GM18508 (cell line): ENCODE results near the gene FOXL2NB.

Source experiments
- ATAC-seq: cut with Tn5 transposase; IDR thresholded peaks from one replicate; pipeline ENCODE4 v1.9.1; 2021; ENCODE audit warnings: moderate number of reproducible peaks; ENCODE audit not compliant: insufficient read depth, unreplicated experiment

The FOXL2NB gene

DNA sequence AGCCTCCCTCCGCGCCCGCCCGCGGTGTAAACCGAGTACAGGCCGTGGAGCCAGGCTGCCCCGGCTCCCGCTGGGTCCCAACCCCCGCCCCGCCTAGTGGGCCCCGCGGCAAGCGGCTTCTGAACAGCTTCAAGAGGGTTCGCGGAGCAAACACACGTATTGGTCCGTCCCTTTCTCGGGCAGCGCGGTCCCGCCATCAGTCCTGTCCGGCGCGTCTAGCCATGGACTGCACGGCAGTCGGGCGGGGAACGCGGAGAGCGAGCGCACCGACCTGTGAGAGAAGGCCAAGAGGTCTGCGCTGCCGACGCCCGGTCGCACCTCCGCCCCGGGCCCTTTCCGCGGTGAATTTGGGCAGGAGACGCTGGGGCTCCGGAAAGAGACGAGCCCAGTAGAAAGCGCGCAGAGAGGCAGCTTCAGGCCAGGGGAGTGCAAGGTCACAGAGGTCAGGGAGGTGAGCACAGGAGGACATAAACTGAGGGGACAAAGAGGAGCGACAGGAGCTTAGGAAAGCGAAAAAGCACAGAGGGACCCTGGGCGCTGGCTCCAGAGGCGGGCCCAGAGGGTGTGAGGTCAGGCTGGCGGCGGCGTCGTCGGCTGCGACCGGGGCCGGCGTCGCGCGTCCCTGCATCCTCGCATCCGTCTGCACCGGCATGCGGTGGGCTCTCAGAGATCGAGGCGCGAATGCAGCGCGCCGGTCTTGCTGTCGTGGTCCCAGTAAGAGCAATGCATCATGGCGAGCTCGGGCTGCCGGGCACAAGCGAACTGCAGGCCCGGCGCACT, 1.9 kb upstream of the FOXL2NB start:
- ATAC-seq = no peak

GRCh38 chr3:138945709-138946662, 1.0 kb upstream of the FOXL2NB start:
- no peak for ATAC-seq

DNA sequence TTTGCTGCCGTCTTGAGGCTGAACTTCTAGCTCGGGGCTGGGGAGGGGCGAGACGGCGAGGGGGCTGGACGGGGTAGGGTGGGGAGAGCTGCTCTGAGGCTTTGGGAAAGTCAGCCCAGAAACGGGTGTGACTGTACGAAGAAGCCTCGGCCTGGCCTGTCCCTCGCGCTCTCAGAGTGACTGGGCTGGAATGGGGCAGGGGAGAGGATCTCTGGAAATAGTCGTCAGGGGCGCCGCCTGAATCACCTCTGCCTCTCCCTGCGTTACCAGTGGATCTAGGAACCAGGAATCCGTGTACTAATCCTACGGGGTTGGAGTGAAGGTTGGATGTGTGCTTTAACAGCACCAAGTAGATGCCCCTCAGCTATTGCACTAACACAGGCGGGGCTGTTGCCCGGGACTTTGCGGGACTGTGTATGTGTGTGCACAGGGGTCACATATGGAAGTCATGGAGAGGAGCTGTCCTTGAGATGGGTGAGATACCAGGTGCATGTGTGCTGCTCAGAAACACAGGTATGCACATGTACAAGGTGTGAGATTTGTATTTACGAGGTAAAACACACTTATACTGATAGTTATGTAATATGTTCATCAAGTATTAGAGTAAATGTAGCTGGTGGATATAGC, 591 bp downstream of the FOXL2NB start:
- ATAC-seq = no peak

DNA sequence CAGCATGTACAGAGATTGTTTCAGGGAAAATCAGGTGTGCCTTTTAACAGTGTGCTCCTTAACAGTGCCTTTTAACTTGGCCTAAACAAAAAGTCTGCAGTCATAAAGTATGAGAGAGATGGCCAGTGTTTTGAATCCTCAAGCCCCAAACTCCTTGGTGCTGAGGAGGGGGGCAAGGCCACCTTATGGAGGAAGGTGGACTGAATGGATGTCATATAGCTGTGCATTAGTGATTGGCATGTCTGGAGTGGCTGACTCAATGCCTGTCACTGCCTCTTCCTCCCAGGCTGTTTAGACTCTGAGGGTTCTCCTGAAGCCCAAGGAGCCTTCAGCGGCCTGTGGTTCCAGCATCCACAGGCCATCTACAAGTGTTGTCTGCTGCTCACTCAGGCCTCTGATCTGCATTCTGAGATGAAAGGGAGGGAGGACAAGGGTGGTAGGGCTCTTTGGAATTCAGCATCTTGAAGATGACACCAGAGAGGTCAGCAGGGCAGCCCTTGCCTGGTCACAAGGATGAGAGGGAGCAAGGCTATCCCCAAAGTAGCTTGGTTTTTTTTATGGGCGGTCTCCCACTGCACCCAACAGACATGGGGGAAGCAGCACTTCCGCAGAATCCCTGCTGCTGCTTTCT, 1.5 kb downstream of the FOXL2NB start:
- no peak for ATAC-seq

DNA sequence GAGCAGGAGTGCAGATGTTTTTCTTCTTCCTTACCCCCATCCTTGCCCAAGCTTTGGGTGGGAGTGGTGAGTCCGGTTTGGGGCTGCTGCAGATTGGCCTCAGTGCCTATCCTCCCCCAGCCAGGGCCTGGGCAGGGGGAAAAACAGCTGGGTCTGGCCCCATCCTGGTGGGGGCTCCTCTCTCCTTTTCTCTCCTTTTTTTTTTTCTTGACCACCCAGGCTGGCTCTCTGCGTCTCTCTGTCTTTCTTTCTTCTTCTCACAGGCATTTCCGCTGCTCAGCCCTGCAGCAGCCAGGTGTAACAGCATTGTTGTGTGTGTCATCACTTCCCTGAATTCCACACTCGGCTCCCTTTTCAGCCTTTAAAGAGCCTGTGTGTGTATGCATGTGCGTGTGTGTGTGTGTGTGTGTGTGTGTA, 2.0 kb downstream of the FOXL2NB start:
- no peak for ATAC-seq

GRCh38 chr3:138949445-138950005, 2.5 kb downstream of the FOXL2NB start:
- no peak for ATAC-seq

DNA sequence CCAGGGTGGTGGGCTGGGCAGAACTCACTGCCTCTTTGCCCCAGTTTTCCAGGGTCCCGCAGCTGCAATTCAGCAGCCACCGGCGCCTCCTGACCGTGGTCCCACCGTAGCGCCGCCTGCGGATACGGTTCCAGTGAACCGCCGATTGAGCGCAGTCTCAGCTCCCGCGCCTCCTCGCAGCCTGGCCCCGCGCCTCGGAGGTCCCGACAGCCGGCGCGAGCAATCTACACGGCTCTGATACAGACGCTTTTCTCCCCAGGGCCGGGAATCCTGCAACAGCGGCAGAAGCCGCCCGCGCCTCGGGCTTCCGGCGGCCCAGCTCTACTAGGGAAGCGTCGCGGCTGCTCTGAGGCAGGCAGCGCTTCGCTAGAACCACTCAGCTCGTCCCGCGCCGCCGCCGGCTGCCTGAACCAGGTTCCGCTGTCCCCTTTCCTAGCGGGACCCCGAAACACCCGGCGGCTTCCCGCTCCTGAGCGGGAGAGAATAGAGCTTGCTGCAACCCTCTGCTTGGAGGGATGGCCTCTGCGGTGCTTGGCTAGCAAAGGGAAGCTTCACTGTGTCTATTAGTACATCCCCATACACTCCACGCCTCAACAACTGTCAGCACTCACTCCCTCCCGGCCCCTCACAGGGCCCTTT, 3.1 kb downstream of the FOXL2NB start:
- ATAC-seq = no peak

DNA sequence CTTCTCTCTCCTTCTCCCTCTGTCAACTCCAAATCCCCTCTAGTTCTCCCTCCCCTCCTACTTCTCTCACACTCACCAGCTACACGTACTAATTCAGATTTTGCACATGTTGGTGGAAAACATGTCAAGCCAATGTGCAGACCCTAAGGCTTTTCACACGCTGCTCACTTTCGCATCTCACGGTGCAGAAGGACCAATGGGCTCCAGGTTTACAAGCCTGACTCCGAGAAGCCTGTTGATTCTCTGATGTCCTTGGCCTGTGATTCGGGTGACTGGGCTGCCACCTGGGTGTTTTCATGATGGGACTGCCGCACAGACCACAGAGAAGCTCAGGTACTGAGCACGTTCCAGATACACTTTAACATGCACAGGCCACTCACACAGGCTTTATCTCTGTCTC, 3.7 kb downstream of the FOXL2NB start:
- ATAC-seq = no peak

- no peak for ATAC-seq
Measured at GRCh38 chr3:138960417-138960852, 13.4 kb downstream of the FOXL2NB start.

DNA sequence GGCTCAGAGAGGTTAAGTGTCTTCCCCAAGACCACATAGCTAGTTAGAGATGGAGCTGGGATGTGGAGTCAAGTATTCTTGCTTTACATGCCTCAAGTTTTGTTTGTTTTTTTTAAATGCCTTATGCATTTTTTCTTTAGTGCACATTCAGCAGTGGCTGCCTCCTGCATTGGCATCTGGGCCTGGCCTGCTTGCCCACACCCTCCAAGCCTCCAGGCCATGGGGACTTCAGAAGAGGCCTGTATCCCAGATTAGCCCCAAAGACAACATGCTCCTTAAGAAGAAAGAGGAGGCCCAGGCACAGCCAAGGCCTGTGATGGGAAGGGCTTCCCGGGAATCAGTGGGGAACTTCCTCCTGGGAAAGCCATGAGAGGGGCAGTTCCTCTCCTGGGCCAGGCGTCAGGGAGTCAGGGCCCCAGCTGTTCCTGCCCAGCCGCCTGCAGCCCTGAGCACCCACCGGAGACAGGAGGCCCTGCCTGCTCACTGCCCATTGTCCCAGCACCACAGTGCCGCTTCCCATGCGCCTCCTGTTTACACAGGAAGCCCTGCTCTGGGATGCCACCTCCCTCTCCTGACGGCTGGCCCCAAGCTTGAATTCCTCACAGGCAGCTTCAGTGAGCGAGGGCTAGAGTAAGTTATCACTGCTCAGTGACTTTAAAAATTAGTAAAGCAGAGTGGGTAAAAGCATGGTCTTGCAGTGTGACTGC, 16.0 kb downstream of the FOXL2NB start:
- no peak for ATAC-seq

GRCh38 chr3:138964264-138964663, 17.2 kb downstream of the FOXL2NB start:
- ATAC-seq = no peak

GRCh38 chr3:138964923-138965322, 17.9 kb downstream of the FOXL2NB start:
- no peak for ATAC-seq

GRCh38 chr3:138971766-138972320, 24.8 kb downstream of the FOXL2NB start:
- ATAC-seq = no peak

- no peak for ATAC-seq
Measured at GRCh38 chr3:138972941-138973340, 25.9 kb downstream of the FOXL2NB start.

DNA sequence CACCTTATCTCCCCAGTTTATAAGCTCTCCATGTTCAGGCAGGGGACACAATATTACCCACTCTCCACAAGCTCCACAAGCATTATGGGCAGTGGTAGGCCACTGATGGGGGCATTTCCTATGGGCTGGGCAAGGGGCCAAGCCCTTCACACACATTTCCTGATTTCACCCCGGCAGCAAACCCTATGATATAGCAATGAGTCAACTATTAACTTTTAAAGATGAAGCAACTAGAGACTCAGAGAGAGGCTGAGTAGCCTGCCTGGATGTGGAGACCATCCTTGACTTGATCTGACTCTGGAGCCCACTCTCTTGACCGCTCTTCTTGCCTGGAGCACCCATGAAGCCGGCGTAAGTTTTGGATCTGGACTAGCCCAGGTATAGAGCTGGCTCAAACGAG, 27.4 kb downstream of the FOXL2NB start:
- ATAC-seq = no peak

DNA sequence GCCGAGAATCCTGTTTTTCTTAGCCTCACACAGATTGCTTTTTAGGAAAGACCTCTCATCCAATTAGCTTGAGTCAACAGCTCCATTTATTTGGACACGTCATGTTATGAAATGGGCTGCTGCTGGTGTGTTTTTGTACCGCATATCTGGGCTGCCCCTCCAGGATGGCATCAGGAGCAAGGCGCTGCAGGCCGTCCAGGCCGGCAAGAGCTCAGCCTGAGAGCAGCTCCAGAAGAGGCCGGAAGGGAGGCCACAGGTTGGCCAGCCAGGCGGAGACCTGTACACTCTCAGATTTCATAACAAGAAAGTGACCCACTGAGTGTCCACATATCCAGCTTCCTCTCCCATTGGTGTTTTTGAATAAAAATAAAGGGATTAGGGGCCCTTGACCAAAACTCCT, 28.3 kb downstream of the FOXL2NB start:
- no peak for ATAC-seq

DNA sequence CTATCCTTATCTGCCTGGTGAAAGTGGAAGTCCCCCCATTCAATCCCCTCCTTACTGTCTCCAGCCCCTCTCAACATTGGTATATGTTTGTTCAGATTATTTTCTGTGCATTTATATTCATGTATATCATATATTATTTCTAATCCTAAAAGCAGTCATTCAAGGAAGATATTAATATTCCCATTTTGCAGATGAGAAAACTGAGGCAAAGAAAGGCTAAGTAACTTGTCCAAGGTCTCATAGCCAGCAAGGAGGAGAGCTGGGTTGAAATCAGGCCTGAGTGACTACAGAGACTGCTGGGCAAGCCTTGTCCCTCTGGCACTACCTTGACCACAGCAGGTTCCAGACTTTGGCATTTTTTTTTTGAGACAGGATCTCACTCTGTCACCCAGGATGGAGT, 29.0 kb downstream of the FOXL2NB start:
- ATAC-seq = no peak

GRCh38 chr3:138984816-138985215, 37.8 kb downstream of the FOXL2NB start:
- ATAC-seq = no peak

DNA sequence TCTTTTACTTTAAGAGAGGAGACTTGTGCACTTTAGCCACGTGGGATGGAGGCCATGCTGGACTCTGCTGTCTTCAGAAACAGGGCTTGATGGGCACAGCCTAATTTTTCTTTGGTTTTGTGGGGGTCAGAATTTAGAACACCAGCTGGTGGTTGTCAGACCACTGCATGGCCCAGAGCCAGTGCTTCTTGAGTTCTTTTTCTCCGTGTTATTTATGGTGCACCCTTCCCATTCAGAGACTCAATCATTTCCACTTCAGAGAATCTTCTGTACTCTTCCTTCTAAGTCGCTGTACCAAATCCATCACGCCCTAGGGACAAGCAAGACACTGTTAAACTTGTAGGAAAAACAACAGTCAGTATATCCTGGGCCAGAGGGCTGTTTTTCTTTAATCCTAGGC, 38.9 kb downstream of the FOXL2NB start:
- no peak for ATAC-seq
